ENCODE measurements around the gene LRP1.
A peak's percentile ranks its signal among the peaks of the same experiment; 100 is the strongest.

The LRP1 gene

DNA sequence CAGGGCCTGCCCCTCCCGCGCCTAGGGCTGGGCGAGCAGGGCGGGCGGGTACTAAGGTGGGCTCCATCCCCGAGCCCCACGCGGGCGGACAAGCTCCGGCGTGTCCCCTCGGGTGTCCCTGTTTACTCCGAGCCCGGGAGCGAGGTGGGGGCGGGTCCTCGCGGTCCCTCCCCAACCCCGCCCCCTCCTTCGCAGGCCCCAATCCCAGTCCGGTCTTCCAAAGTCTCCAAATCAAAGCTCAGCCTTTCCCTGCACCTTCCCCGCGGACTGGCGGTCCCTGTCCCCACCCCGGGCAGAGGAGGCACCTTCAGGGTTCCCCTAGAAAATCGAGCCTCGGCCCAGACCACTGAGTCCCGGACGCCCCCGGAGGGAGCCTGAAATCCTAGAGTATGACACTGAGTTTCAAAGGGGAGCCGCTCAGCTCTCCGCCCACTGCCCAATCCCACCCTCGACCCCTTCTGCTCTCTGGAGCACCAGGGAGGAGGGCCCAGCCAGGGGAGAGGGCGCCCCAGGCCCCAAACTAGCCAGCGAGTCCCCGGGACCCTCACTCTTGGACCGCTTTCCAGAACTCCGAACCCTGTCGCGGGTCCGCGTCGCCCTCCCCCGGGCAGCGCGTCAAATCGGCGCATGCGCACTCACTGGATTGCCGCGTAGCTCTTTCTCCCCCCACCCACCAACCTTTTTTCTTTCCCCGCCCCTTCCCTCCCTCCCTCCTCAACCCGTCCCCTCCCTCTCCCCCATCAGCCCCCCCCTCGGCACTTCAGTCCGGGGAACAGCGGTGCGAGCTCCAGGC lies at the start of gene LRP1:
Gene LRP1, plus strand, starts transcription at position 758 of the 793 bp plus-strand sequence. CDS start 482 bp downstream, outside the sequence.
- H3K9me3 ChIP-seq (ENCODE audit: control insufficient read depth, low read length): no peaks in the 10 kb centered on the region
- H3K4me1 ChIP-seq (ENCODE audit: control insufficient read depth, insufficient read depth, low read length): peaks cover 32% of the 10 kb centered on the region
- H3K4me3 ChIP-seq (ENCODE audit: low read length): peak within 1 kb of the TSS; percentile 86
- peak within 1 kb of the TSS; percentile 97 for H3K9ac ChIP-seq (ENCODE audit: low read length)
- peaks cover 20% of the 10 kb centered on the region for H3K36me3 ChIP-seq (ENCODE audit: control insufficient read depth, insufficient read depth, low read length, severe bottlenecking)
- no peaks in the 10 kb centered on the region for H3K27me3 ChIP-seq (replicated peaks; ENCODE audit: control insufficient read depth, insufficient read depth, low read length)
- peak; percentile 96 for DNase-seq (ENCODE audit: low read depth)

DNA sequence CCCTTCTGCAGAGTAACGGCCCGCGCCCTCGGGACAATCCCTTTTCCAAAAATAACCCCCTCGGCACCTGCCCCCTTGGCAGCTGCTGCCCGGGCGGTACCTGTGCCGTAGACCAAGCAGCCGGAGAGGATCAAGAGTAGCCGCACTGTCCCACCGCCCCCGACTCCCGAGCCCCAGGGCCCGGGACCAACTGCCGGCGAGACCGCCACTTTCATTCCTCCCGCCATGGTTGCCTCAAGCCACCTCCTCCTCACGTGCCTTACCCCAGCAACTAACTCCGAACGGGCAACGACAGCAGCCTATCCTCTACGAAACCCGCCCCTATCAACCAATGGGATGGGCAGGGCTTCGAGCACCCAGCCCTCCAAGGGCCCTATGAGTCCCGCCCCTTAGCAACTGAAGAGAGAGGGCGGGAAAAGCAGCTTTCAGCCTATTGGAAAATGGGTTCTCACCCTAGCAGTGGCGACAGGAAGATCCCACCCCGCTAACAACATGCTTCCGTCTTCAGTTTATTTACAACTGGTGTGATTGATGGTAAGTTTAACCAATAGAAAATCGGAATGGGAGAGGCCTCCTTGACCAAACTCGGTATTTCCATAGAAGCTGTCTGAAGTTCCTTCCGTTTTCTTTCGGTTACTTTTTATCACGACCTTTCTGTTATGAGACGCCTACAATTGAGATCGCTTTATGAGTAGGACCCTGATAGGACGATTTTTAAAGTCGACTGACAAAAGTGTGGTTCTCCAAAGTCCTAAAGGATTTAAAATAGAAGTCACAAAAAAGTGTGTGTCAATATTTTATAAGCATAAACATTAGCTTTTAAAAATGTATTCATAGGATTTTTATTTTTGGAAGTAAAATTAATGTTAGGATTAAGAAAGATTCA lies 49.5 kb upstream of the LRP1 start, which contains the start of gene NEMP1:
Gene NEMP1, minus strand, starts transcription at position 273 of the 886 bp plus-strand sequence. Its CDS starts 46 bp downstream, at position 227.
- peak within 1 kb of the TSS; percentile 87 for H3K4me3 ChIP-seq (ENCODE audit: low read length)
- H3K4me1 ChIP-seq (ENCODE audit: control insufficient read depth, insufficient read depth, low read length): peaks cover 12% of the 10 kb centered on the region
- no peaks in the 10 kb centered on the region for H3K36me3 ChIP-seq (ENCODE audit: control insufficient read depth, insufficient read depth, low read length, severe bottlenecking)
- H3K9ac ChIP-seq (ENCODE audit: low read length): peak within 1 kb of the TSS; percentile 83
- H3K9me3 ChIP-seq (ENCODE audit: control insufficient read depth, low read length): no peaks in the 10 kb centered on the region
- H3K27me3 ChIP-seq (replicated peaks; ENCODE audit: control insufficient read depth, insufficient read depth, low read length): no peaks in the 10 kb centered on the region
- DNase-seq (ENCODE audit: low read depth): peak; percentile 100

DNA sequence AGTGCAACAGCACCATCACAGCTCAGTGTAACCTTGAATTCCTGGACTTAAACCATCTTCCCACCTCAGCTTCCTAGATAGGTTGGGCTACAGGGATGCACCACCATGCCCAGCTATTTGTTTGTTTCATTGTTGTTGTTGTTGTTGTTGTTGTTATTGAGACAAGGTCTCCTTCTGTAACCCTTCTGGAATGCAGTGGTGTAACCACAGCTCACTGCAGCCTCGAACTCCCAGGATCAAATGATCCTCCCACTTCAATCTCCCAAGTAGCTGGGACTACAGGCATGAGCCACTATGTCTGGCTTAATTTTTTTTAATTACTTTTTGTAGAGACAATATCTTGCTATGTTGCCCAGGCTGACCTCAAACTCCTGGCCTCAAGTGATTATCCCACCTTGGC lies 48.5 kb upstream of the LRP1 start:
- Histone ChIP-seq H3K4me1 (ENCODE audit: control insufficient read depth, insufficient read depth, low read length) (peaks cover 12% of the 10 kb centered on the region), H3K36me3 (ENCODE audit: control insufficient read depth, insufficient read depth, low read length, severe bottlenecking) (no peaks in the 10 kb centered on the region), H3K9ac (ENCODE audit: low read length) (peak overlapping the region; percentile 82), H3K4me3 (ENCODE audit: low read length) (no peak overlapping the region), H3K9me3 (ENCODE audit: control insufficient read depth, low read length) (no peaks in the 10 kb centered on the region), H3K27me3 (replicated peaks; ENCODE audit: control insufficient read depth, insufficient read depth, low read length) (no peaks in the 10 kb centered on the region)
- DNase-seq (ENCODE audit: low read depth): no peak

DNA sequence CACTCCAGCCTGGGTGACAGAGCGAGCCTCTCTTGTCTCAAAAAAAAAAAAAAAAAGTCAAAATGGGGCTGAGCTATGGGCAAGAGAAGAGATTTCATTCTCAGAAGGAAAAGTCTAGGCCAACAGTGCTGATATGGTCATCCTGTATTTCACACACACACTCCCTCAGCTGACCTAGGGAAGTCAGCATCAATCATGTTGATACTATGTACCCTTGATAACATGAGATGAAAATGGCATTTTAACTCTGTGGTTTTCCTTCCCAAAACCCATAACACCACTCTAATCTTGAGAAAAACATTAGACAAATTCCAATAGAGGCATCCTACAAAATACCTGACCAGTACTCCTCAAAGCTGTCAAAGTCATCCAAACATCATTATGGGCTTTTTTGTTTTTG lies 47.4 kb upstream of the LRP1 start:
- H3K4me3 ChIP-seq (ENCODE audit: low read length): no peak overlapping the region
- no peak overlapping the region for H3K9ac ChIP-seq (ENCODE audit: low read length)
- H3K36me3 ChIP-seq (ENCODE audit: control insufficient read depth, insufficient read depth, low read length, severe bottlenecking): no peaks in the 10 kb centered on the region
- no peaks in the 10 kb centered on the region for H3K9me3 ChIP-seq (ENCODE audit: control insufficient read depth, low read length)
- peaks cover 22% of the 10 kb centered on the region for H3K4me1 ChIP-seq (ENCODE audit: control insufficient read depth, insufficient read depth, low read length)
- DNase-seq (ENCODE audit: low read depth): no peak
- H3K27me3 ChIP-seq (replicated peaks; ENCODE audit: control insufficient read depth, insufficient read depth, low read length): no peaks in the 10 kb centered on the region

DNA sequence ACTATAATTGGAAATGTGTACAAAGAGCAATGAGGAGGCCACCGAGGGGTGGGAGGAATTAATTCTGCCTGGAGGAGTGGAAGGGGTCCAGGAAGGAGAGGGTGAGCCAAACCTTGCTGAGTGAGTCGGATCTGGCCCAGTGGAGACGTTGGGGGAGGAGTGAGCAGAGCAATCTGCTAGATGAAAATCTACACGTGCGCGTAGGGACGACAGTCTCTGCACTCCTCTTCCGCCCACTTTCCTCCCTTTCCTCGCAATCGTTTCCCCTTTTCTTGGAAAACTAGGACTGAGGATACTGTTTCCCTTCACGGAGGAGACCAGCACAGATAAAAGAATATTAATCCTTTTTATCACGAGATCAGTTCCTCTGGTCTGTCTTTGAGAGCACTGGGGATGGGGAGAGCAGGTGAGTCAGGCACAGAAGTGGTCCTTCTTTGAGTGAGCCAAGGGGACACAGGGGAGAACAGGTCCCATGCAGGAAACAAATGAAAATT lies 42.2 kb upstream of the LRP1 start:
- peak; percentile 78 for DNase-seq (ENCODE audit: low read depth)
- H3K4me3 ChIP-seq (ENCODE audit: low read length): peak overlapping the region; percentile 90

DNA sequence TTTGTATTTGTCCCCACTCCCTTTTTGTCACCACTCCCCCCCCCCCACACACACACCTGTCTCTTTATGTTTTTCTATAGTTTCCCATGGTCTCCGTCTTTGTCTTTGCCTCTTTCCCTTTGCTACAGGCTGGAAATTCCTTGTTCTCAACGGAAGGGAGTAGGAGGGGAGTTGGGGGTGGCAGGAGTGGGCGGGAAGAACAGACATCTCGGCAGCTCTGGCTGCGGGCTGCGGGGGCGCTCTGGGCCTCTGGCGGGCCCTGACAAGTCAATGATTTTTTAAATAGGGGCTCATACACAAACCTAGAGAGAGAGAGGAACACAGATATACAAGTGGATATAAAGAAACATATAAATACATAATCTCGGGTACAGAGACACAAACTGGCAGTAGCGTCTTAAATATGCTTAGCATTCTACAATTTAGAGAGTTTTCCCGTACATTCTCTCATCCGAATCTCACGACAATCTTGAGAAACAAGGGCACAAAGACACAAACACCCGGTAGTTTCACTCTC lies 41.7 kb upstream of the LRP1 start:
- H3K4me3 ChIP-seq (ENCODE audit: low read length): peak overlapping the region; percentile 90
- peak overlapping the region; percentile 99 for H3K9ac ChIP-seq (ENCODE audit: low read length)
- H3K36me3 ChIP-seq (ENCODE audit: control insufficient read depth, insufficient read depth, low read length, severe bottlenecking): peaks cover 8% of the 10 kb centered on the region
- H3K9me3 ChIP-seq (ENCODE audit: control insufficient read depth, low read length): no peaks in the 10 kb centered on the region
- peaks cover 38% of the 10 kb centered on the region for H3K4me1 ChIP-seq (ENCODE audit: control insufficient read depth, insufficient read depth, low read length)
- peak; percentile 83 for DNase-seq (ENCODE audit: low read depth)
- no peaks in the 10 kb centered on the region for H3K27me3 ChIP-seq (replicated peaks; ENCODE audit: control insufficient read depth, insufficient read depth, low read length)

More for the DNA sequence above, 42.2 kb upstream of the LRP1 start:
- Histone ChIP-seq H3K27me3 (replicated peaks; ENCODE audit: control insufficient read depth, insufficient read depth, low read length) (no peaks in the 10 kb centered on the region), H3K36me3 (ENCODE audit: control insufficient read depth, insufficient read depth, low read length, severe bottlenecking) (peaks cover 3% of the 10 kb centered on the region), H3K9me3 (ENCODE audit: control insufficient read depth, low read length) (no peaks in the 10 kb centered on the region), H3K9ac (ENCODE audit: low read length) (peak overlapping the region; percentile 99), H3K4me1 (ENCODE audit: control insufficient read depth, insufficient read depth, low read length) (peaks cover 34% of the 10 kb centered on the region)

DNA sequence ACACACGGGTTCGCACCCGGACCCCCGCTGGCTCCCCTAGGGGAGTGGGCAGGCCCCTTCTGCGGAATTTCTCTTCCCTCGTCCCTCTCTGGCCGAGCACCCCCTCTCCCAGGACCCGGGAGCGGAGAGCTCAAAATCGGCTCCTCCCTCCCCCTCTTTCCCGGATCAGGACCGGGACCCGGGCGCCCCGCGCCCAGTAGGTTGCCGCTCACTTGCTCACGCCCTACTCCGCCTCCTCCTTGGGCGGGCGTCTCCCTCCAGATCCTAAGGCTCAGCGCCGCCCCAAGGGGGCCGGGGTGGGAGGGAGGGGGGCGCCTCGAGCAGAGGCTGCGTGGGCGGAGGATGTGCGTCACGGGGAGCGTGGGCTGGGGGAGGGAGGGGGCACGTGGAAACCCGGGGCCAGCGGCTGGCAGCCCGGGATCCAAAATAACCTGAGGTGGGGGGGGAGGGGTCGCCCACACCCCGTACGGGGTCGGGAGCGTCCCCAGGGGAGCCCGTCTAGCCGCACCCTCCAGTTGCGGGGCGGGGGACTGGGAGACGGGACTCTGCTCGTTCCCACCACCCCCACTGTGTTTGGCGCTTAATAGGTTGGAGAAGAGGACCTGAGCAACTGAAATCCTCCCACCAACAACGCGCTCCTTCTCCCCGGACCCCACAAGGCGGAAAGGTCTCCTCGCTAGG lies 41.1 kb upstream of the LRP1 start:
- peak; percentile 97 for DNase-seq (ENCODE audit: low read depth)
- Histone ChIP-seq H3K9me3 (ENCODE audit: control insufficient read depth, low read length) (no peaks in the 10 kb centered on the region), H3K4me1 (ENCODE audit: control insufficient read depth, insufficient read depth, low read length) (peaks cover 40% of the 10 kb centered on the region), H3K9ac (ENCODE audit: low read length) (peak overlapping the region; percentile 99), H3K27me3 (replicated peaks; ENCODE audit: control insufficient read depth, insufficient read depth, low read length) (no peaks in the 10 kb centered on the region), H3K4me3 (ENCODE audit: low read length) (peak overlapping the region; percentile 90), H3K36me3 (ENCODE audit: control insufficient read depth, insufficient read depth, low read length, severe bottlenecking) (peaks cover 14% of the 10 kb centered on the region)

DNA sequence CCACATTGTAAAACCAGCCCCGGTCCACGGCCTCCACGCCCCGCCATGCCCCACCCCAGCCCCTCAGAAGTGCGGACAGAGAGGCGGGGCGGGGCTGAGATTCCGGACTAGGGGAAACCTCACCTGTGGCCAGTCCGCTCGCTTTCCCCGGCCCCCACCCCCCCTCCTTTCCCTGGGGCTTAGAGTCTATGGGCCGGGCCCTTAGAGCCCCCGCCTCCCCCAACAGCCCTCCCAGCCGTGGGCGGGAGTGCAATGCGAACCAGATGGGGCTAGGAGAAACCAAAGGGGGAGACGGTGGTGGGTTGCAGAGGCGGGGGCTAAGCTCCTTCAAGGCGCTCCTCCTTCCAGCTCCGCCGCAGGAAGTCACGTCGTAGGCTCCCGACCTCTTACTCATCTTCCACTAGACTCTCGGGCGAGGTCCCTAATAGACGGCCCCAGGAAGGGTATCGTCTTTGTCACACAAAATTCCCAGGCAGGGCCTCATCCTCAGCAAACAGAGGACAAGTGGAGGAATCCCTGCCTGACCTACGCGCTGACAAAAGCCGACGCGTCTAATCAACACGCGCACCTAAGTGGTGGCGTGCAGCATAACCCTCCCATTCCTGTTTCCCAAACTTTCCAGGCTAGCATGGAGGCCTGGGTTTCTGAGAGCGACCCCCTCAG lies 40.5 kb upstream of the LRP1 start:
- peak; percentile 95 for DNase-seq (ENCODE audit: low read depth)
- Histone ChIP-seq H3K36me3 (ENCODE audit: control insufficient read depth, insufficient read depth, low read length, severe bottlenecking) (peaks cover 20% of the 10 kb centered on the region), H3K4me3 (ENCODE audit: low read length) (peak overlapping the region; percentile 82)

DNA sequence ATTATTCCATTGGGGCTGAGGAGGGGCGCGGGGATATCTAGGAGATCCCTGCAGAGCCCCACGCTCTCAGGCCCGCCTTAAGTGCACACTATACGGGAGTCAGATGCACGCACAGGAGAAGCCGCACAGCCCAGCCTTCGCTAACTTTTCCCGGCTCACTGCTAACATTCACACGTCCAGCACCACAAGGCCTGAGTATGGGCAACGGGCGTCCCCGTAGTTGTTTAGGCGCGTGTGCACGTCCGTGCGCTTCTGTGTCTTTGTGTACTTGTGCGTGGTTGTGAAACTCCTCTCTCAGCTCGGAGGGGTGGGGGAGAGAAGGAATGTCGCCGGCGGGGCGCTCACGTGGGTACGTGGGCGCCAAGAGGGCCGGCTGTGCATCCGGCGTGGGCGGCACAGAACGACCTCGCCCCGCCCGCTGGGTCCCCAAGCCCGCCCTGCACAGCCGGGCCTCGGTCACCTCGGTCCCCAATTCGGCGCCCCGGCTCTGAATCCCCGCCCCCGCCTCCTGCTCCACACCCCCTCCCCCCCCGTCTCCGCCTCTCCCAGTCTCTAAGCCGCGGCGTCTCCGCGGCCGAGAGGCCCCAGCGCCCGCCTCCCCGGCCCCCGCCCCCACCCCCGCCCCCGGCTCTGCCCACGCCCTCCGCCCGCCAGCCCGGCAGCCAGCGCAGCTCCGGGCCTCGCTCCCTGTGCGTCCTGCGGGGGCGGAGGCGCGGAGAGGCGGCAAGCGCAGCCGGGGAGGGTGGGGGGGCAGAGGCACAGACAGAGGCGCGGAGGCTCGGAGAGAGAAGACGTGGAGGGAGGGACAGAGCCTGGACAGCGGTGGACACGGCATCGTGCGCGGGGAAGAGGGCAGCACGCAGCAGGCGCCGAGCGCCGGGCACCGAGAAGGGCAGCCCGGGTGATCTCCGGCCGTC lies 39.7 kb upstream of the LRP1 start, which contains the start of gene NAB2:
Gene NAB2, plus strand, starts transcription at position 761 of the 917 bp plus-strand sequence. CDS start 158 bp downstream, outside the sequence.
- Histone ChIP-seq H3K27me3 (replicated peaks; ENCODE audit: control insufficient read depth, insufficient read depth, low read length) (no peaks in the 10 kb centered on the region), H3K36me3 (ENCODE audit: control insufficient read depth, insufficient read depth, low read length, severe bottlenecking) (peaks cover 26% of the 10 kb centered on the region), H3K4me3 (ENCODE audit: low read length) (peak within 1 kb of the TSS; percentile 94), H3K4me1 (ENCODE audit: control insufficient read depth, insufficient read depth, low read length) (peaks cover 52% of the 10 kb centered on the region), H3K9me3 (ENCODE audit: control insufficient read depth, low read length) (no peaks in the 10 kb centered on the region), H3K9ac (ENCODE audit: low read length) (peak within 1 kb of the TSS; percentile 98)
- DNase-seq (ENCODE audit: low read depth): peak; percentile 99

More for the DNA sequence above, 40.5 kb upstream of the LRP1 start:
- no peaks in the 10 kb centered on the region for H3K27me3 ChIP-seq (replicated peaks; ENCODE audit: control insufficient read depth, insufficient read depth, low read length)
- H3K4me1 ChIP-seq (ENCODE audit: control insufficient read depth, insufficient read depth, low read length): peaks cover 47% of the 10 kb centered on the region
- H3K9ac ChIP-seq (ENCODE audit: low read length): peak overlapping the region; percentile 98
- H3K9me3 ChIP-seq (ENCODE audit: control insufficient read depth, low read length): no peaks in the 10 kb centered on the region

Measured in adipocyte (in vitro differentiated cells).